Posterior vena cava (tissue), 2 donors: ENCODE results near the gene ABLIM2. TPM values are rescaled to one million over a fixed set of nuclear protein-coding genes. Genes with fewer than 3 reads are reported as not detected.
"Not testable (repeated sequence)": the region's sequence is repeated elsewhere in the genome, so short reads cannot be mapped to it uniquely, and the experiment has no call there.

Source experiments
- DNase-seq: peaks from one replicate; pipeline ENCODE4 v3.0.0-alpha.2; 2020; ENCODE audit warnings: low spot score
- intact Hi-C, 2 donors: fragments of 100-400 bp; cut with DNase I; formaldehyde crosslinking; loops; one replicate each; pipeline versions ENCODE4 v1.14.1 to v1.14.2; 2022 to 2023
- total RNA-seq, 2 donors: library from RNA; stranded (reverse); fragmentation: NEBNext Ultra II Directional; extraction: Animal tissue kit (Norgen Biotek cat#: 25700); gene quantifications; one replicate each; pipeline ENCODE4 v1.2.1, GENCODE V29; 2021
- donor health status: DM: yes; HTN: yes; CAD: no.
- donor health status: DM: yes; HTN: yes; CAD: no.

Gene ABLIM2
- total RNA-seq, 2 donors from 2014 or later, result 11.7 to 23.8 TPM

DNA sequence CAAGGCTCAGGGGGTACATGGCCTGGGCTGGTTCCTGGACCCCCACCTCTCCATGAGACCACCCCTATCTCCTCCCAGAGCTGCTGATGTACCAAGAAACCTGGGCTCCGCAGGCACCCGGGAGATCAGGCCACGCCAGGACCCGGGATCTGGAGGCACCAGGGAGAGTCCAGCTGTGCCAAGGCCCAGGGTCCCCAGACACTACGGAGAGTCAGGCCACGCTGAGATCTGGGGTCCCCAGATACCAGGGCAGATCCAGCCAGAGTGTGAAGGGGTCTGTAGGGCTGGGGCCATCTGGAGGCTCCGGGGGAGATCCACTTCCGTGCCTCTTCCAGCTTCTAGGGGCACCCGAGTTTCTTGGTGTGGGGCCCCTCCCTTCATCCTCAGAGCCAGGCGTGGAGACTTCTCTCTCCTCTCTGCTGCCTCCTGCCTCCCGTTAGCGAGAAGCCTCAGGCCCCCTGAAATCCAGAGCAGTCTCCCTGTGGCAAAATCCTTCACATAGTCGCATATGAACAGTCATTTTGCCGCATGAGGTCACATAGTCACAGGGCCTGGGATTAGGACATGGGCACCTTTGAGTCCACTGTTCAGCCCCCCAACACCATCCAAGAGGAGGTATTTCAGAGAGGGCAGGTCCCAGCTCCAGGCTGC lies 9.7 kb downstream of the ABLIM2 start:
- intact Hi-C loops, result no loop called here
- DNase-seq, result no peak

DNA sequence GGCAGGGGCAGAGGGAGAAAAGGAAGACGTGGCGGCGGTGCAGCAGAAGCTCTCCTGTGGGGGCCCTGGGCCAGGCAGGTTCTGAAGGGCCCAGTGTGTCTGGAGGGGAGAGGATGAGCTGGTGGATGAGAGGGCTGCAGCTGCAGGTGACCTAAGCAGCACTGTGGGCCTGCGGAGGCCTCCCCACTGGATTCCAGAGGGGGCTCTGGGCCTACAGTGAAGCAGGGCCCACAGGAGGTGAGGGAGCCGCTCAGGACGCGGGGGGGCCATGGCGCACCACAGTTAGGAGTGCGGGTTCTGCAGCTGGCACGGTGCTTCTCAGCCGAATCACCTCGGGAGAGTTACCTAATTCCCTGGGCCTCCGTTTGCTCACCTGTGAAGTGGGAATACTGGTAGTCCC lies 10.5 kb downstream of the ABLIM2 start:
- no peak for DNase-seq
- intact Hi-C loops, result no loop called here

DNA sequence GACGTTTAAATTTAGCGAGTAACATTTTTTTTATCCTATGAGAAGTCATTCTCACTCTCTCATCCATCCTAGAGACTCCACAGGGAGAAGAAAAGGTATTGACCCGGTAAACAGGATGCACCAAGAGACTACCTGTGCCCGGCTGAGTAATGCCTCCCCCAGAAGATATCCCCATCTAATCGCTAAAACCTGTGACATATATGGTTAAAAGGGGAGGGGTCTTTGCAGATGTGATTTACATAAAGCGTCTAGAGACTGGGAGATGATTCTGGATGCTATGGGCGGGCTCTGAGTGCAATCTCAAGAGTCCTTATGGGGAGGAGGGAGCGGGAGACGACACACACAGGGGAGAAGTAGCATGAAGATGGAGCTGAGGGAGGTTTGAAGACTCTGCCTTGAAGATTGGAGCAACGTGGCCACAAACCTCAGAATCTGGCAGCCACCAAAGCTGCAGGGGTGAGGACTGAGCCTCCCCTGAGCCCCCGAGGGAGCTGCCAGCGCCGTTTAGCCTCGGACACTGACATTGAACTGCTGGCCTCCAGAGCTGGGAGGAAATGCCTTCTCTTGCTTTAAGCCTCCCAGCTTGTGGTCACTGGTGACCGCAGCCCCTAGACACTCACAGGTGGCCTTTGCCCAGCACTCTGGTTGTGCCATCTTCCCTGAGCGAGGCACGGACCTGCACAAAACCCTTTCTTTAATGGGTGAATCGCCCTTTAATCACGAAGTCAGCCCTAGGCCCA lies 11.2 kb downstream of the ABLIM2 start:
- intact Hi-C loops, result no loop called here
- no peak for DNase-seq

DNA sequence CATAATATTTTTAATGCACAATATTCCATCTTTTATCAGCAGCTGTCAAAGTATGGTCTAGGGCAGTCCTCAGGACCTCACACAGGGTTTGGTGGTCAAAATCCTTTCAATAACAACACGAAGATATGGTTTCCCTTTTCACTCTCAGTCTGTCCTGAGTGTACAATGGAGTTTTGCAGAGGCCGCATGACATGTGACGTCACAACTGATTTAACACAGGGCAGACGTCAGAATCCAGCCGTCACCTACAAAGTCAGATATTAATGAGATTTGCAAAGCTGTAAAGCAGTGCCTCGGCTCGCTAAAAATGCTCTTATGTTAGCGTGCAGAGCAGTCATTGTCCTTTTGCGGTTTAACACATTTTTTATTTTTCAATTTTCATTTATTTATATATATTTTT lies 12.5 kb downstream of the ABLIM2 start:
- DNase-seq, result no peak
- intact Hi-C loops, result no loop called here

DNA sequence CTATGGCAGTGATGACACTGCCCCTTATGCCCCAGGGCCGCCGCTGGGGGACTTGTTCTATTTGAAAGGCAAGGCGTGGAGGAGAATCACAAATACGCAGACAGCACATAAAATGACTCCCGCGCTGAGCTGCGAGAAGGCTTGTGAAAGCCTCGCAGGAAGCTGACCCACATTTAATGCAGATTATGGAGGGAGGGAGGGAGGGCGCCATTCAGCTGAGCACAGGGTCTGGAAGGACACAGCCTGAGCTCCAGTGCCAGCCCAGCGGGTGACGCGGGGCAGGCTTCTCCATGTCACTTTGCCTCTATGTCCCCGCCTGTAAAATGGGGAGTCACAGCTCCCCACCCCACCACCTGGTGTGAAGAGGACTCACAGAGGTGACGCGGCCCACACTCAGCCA lies 14.3 kb downstream of the ABLIM2 start:
- DNase-seq, result no peak
- intact Hi-C loops, result no loop called here

DNA sequence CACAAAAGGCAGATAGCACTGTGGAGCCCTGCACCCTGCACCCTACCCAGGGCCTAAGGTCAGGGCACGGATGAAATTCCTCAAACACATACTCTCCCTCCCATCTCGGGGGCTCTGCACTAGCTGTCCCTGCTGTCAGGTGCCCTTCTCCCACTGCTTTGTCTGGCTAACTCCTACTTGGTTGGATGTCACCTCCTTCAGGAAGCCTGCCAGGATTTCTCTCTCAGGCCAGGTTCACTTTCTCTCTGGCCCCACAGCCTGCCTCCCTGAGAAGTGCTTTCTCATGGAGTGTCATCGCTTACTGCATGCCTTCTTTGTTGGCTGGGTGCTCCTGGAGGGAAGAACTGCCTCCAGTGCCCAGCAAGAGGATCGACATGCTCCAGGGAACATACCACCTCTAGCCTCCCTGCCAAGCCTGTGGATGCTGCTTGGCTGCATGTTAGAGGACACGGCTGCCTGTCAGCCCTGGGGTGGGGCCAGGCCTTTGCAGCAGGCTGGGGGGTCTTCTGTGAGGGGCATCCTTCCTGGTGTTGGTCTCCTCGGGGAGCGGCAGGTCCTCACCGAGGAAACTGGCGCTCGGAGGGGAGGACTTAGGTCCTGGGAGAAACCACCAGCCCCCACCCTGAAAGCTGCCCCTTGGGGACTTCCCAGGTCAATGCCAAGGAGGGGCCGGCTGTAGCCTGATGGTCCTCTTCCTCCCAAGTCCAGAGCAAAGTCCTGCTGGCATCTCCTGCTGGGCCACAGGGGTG lies 15.0 kb downstream of the ABLIM2 start:
- intact Hi-C loops, result no loop called here

DNA sequence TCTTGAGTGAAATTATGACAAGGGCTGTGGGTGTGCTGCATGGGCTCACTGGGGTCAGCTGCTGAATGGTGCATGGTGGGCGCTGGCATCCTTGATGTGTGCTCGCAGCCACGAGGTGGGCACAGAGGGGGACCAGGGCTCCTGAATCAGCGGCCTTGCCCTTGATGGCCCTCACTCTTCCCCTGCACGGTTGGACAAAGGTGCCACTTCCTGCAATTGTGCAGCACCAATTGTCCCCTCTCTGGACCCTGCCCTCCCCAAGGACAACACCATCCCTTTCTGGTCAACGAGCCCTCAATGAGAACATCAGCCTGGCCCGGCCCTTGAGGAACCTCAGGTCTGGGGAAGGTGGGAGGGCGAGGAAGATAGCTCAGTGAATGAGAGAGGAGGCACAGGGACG lies 16.1 kb downstream of the ABLIM2 start:
- DNase-seq, result no peak
- intact Hi-C loops, result no loop called here

More for the DNA sequence above, 15.0 kb downstream of the ABLIM2 start:
- no peak for DNase-seq

DNA sequence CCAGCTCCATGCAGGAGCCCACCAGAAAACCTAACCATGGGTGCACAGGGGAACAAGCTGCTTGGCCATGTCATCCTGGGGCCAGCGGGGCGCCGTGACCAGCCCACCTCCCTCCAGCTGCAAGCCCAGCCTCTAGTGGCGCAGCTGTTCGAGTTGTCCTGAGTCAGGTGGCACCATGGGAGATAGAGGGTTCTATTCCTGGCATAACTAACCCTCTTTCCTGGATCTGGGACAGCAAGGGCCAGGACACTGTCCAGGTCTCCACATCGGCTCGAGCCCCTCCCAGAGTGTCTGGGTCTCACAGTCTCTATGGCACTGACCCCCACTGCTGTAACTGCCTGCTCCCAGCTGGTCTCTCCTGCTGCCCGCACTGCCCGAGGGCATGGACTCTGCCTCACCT lies 16.7 kb downstream of the ABLIM2 start:
- no peak for DNase-seq
- intact Hi-C loops, result no loop called here

DNA sequence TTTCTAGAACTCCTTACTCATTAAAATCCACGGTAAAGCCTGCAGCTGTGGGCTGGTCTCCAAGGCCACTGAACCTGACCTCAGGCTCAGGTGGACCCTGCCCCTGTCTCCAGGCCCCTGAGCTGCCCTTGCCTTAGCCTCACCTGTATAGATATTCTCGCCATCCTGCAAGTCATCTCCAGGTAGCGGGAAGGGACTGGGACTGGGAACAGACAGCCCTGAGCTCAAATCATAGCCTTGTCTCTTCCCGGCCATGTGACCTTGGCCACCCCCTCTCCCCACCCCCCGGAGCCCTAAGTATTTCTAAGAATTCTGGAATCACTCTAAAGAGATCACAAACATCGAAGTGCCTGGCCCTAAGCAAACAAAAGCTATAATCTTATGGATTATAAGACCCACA lies 17.7 kb downstream of the ABLIM2 start:
- intact Hi-C loops, result no loop called here

DNA sequence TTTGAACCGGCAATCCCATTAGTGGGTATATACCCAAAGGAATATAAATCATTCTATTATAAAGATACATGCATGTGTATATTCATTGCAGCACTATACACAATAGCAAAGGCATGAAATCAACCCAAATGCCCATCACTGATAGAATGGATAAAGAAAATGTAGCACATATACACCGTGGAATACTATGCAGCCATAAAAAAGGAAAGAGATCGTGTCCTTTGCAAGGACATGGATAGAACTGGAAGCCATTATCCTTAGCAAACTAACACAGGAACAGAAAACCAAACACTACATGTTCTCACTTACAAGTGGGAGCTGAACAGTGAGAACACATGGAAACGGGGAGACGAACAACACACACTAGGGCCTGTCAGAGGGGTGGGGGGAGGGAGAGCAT lies 18.9 kb downstream of the ABLIM2 start:
- DNase-seq, intact Hi-C loops: not testable (repeated sequence)

More for the DNA sequence above, 17.7 kb downstream of the ABLIM2 start:
- no peak for DNase-seq

DNA sequence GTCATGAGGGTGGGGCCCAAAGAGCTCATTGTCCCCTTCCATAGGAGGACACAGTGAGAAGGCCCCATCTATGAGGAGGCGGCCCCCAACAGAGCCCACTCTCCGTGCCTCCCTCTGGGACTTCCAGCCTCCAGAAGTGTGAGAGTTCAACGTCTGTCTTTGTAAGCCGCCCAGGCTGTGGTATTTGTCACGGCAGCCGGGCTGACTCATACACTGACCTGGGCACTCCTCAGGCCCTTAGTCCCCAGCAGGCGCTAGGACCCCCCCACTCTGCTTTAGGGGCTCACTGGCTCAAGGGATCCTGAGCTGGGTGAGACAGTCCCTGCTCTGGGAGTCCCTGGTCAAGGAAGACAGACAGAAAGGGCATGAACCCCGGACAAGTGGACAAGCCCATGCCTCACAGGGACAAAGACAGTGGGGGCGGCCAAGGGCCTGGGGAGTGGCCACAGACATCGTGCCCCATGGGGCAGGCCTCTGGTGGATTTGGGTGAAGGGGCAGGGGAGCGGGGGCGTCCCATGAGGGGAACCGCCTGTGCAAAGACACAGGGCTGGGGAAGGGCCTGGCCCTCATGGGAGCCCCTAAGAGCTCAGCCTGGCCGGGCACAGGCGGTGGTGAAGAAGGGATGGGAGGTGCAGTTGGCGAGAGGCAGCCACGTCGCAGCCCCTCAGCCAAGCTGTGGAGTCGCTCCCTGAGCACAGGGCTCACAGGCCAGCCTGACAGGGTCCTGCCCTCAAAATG lies 21.5 kb downstream of the ABLIM2 start:
- intact Hi-C loops, result no loop called here
- DNase-seq, result no peak

DNA sequence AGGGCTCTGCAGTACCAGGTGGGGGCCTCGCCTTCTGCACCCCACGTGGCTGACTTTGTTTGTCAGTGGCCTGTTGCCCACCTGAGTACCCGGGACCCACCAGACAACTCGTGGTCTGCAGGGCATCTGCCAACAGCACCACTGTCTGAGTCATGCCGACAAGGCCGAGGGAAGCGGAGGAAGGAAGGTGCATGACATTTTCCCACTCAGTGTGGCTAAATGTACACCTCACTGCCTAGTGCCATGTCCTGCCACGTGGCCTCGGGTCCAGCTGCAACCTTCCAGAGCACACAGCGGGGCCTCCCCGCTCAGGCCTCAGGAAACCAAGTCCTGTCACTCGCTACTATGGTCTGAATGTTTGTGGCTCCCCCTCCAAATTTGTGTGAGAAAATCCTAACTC lies 22.1 kb downstream of the ABLIM2 start:
- intact Hi-C loops, result no loop called here
- DNase-seq, result no peak

DNA sequence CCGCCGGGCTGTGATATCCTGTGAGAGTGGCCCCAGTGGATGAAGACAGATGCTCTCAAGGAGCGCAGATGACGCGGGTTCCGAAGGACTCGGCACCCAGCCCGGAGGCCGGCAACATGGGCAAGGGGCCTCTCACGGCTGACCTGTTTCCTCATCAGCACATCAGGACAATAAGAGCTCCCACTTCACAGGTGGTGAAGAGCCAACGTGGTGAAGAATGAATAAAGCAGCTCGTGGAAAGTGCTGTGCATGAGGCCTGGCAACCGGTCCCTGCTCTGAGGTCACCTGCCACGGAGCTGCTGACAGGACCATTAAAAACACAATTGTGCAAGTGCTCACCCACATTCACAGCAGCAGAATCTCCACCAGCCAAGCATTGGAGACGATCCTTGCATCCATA lies 22.9 kb downstream of the ABLIM2 start:
- no peak for DNase-seq
- intact Hi-C loops, result no loop called here

DNA sequence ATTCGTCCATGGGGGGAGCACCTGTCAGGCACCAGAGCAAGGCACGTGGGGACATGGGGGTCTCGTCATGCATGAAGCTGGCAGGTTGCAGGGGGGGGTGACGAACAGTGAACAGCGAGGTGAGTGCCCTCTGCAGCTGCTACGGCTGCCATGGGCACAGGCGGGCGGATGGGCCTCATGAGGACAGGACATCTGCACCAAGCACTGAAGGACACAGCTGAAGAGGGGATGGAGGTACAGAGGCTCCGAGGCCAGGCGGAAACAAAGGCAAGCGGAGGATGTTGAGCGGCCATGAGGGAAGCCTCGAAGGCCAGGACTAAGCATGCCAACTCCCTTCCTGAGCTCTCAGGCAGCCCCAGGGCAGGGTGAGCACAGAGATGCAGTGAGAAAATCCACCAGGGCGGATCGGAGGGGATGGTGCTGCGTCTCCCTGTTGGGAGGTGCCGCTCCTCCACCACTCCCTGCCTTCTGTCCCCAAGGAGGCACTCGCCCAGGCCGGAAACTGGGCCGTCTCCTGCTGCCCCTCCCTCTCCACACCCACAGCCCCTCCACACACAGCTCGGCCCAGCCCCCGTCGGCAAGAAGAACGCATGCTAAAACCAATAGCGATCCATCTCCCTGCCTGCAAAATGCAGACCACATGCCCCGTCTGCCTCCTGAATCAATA lies 24.6 kb downstream of the ABLIM2 start:
- intact Hi-C loops, result no loop called here
- no peak for DNase-seq

DNA sequence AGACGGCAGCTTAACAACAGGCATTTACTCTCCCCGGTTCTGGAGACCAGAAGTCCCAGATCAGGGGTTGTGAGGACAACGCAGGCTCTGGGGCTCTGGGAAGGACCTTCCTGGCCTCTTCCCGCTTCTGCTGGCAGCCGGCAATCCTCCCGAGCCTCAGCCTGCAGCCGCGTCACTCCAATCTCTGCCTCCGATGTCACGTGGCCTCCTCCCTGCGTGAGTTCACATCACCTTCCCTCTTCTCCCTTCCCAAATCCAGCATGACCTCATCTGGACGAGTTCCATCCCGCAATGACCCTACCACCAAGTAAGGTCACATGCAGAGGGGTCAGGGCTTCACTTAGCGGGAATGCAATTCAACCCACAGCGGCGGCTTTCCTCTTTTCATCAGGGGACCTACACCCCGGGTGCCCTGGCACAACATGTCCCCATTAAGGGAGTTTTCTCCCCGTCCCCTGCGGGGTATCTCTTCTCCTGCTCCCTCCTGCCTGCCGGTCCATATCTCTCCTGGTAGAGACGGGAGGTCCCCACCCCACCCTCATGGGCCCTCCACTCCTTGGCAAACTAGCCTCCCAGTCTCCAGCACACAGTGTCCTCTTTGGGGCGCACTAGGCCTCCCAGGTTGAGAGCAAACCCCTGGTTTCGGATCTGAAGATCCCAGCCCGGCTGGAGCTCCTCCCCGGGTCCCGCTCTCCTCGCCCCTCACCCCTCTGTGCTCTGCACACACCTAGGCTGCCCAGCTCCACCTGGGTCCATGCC lies 25.5 kb downstream of the ABLIM2 start:
- intact Hi-C loops, result no loop called here
- no peak for DNase-seq

DNA sequence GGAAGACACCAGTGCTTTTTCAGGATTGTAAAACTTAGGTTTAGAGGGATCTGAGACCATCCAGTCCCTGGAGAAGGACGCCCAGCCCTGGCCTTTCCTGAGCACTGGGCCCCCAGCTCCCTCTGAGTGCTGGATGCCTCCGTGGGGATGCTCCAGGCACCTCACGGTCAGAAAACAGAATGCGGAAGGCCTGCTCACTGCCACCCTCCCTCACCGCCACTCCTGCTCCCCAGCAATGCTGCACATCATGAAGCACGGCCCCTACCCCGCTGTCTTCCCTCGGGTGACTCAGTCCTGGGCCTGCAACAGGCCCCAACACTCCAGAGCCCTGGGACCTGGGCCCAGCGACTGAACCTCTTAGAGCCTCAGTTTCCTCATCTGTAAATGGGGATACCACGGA lies 26.2 kb downstream of the ABLIM2 start:
- intact Hi-C loops, result no loop called here
- no peak for DNase-seq

DNA sequence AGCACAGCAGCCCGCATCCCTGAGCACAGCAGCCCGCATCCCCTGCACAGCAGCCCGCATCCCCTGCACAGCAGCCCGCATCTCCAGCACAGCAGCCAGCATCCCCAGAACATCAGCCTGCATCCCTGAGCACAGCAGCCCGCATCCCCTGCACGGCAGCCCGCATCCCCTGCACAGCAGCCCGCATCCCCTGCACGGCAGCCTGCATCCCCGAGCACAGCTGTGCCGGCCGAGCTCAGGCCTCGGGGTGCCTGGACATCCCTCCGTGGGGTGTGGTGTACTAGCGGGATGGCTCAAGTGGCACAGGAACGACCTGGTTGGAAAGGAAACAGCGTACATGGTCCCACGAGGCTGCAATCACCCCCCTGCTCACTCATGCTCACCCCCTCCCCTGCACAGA lies 26.8 kb downstream of the ABLIM2 start:
- intact Hi-C loops, result no loop called here
- no peak for DNase-seq

DNA sequence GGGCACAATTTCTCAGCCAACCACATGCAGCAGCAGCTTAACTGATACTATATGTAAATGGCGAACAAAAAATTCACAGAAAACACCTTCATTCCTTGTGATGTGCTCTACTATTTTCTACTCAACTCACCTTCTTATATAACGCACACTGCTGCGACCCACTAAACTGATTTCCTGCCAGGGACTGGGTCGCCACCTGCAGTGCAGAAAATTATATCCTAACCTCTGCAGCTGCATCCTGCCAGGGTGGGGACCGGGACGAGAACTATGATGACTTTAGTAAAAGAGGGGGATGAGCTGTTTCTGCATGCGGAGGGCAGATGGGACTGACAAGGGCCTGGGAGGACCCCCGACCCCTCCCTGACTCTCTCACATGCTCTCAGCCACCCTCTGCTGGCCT lies 27.4 kb downstream of the ABLIM2 start:
- no peak for DNase-seq
- intact Hi-C loops, result no loop called here
